HG03520 (cell line): ENCODE data around the gene TIMP4.

Experiments used
- ATAC-seq: cut with Tn5 transposase; IDR thresholded peaks from one replicate; pipeline ENCODE4 v1.9.1; 2021; ENCODE audit warnings: mild to moderate bottlenecking, moderate library complexity; ENCODE audit not compliant: unreplicated experiment

TIMP4 gene

GRCh38 chr3:12158387-12159226, at the start of gene TIMP4:
TIMP4 (minus strand) TSS chr3:12158912; CDS start chr3:12158840, 72 bp downstream.
- no peak for ATAC-seq

- ATAC-seq, result no peak
These were observed 46.5 kb upstream of the TIMP4 start for GRCh38 chr3:12205171-12205570.

GRCh38 chr3:12201813-12202212, 43.1 kb upstream of the TIMP4 start:
- no peak for ATAC-seq

- no peak for ATAC-seq
These were observed 39.6 kb upstream of the TIMP4 start for GRCh38 chr3:12198301-12198700.

- ATAC-seq, result no peak
These were observed 38.8 kb upstream of the TIMP4 start for GRCh38 chr3:12197475-12197874.

- ATAC-seq, result no peak
These were observed 38.0 kb upstream of the TIMP4 start for GRCh38 chr3:12196684-12197083.

GRCh38 chr3:12195231-12195630, 36.5 kb upstream of the TIMP4 start:
- ATAC-seq, result no peak

- ATAC-seq, result peak; percentile 57
These were observed 36.0 kb upstream of the TIMP4 start for GRCh38 chr3:12194669-12195161.

- ATAC-seq, result peak; percentile 33
These were observed 35.5 kb upstream of the TIMP4 start for GRCh38 chr3:12194209-12194608.

GRCh38 chr3:12193485-12194165, 34.9 kb upstream of the TIMP4 start:
- peak; percentile 42 for ATAC-seq

- ATAC-seq, result no peak
These were observed 34.2 kb upstream of the TIMP4 start for GRCh38 chr3:12192655-12193484.

GRCh38 chr3:12192173-12192572, 33.5 kb upstream of the TIMP4 start:
- no peak for ATAC-seq

- no peak for ATAC-seq
These were observed 32.8 kb upstream of the TIMP4 start for GRCh38 chr3:12191559-12191958.

GRCh38 chr3:12190832-12191231, 32.1 kb upstream of the TIMP4 start:
- ATAC-seq, result no peak

GRCh38 chr3:12190221-12190807, 31.6 kb upstream of the TIMP4 start:
- no peak for ATAC-seq

- no peak for ATAC-seq
These were observed 30.1 kb upstream of the TIMP4 start for GRCh38 chr3:12188681-12189287.

GRCh38 chr3:12188328-12188648, 29.6 kb upstream of the TIMP4 start:
- no peak for ATAC-seq

- peak; percentile 72 for ATAC-seq
These were observed 29.0 kb upstream of the TIMP4 start for GRCh38 chr3:12187448-12188327.

GRCh38 chr3:12186515-12187286, 28.0 kb upstream of the TIMP4 start:
- no peak for ATAC-seq
